GM21390 (cell line): ENCODE results near the gene HPCAL1.
A peak's percentile ranks its signal among the peaks of the same experiment; 100 is the strongest.
"Not testable (repeated sequence)": the region's sequence is repeated elsewhere in the genome, so short reads cannot be mapped to it uniquely, and the experiment has no call there.

ENCODE experiments used
- ATAC-seq: cut with Tn5 transposase; IDR thresholded peaks from one replicate; pipeline ENCODE4 v1.9.1; 2021; ENCODE audit not compliant: unreplicated experiment

HPCAL1 gene

GRCh38 chr2:10433947-10434885 lies 131.5 kb downstream of the HPCAL1 start:
- ATAC-seq = no peak

GRCh38 chr2:10434886-10435819 lies 132.4 kb downstream of the HPCAL1 start:
- ATAC-seq = no peak

GRCh38 chr2:10435820-10436204 lies 133.1 kb downstream of the HPCAL1 start:
- ATAC-seq = no peak

- no peak for ATAC-seq
Observed at GRCh38 chr2:10436583-10437110, 133.9 kb downstream of the HPCAL1 start.

GRCh38 chr2:10437806-10438205 lies 135.1 kb downstream of the HPCAL1 start:
- no peak for ATAC-seq

GRCh38 chr2:10438688-10439087 lies 136.0 kb downstream of the HPCAL1 start:
- ATAC-seq = no peak

GRCh38 chr2:10439185-10439879 lies 136.6 kb downstream of the HPCAL1 start:
- no peak for ATAC-seq

GRCh38 chr2:10439971-10440370 lies 137.3 kb downstream of the HPCAL1 start:
- ATAC-seq = no peak

- ATAC-seq = no peak
Observed at GRCh38 chr2:10440736-10441135, 138.0 kb downstream of the HPCAL1 start.

GRCh38 chr2:10441948-10442347 lies 139.2 kb downstream of the HPCAL1 start:
- ATAC-seq = no peak

- not testable (repeated sequence) for ATAC-seq
Observed at GRCh38 chr2:10442469-10443126, 139.9 kb downstream of the HPCAL1 start.

GRCh38 chr2:10444463-10444862 lies 141.8 kb downstream of the HPCAL1 start:
- ATAC-seq = no peak

GRCh38 chr2:10446631-10447030 lies 143.9 kb downstream of the HPCAL1 start:
- no peak for ATAC-seq

- ATAC-seq = peak; percentile 32
Observed at GRCh38 chr2:10447300-10447894, 144.7 kb downstream of the HPCAL1 start.

- peak; percentile 75 for ATAC-seq
Observed at GRCh38 chr2:10447895-10448575, 145.3 kb downstream of the HPCAL1 start, which contains the start of gene ODC1. Gene ODC1, minus strand, starts transcription at chr2:10448327. Its CDS starts 3,295 bp downstream, at chr2:10445032.

GRCh38 chr2:10448576-10449485 lies 146.1 kb downstream of the HPCAL1 start:
- peak; percentile 53 for ATAC-seq

GRCh38 chr2:10449486-10449831 lies 146.8 kb downstream of the HPCAL1 start:
- ATAC-seq = no peak
